GM21576 (cell line): ENCODE data around the gene ADGRE3.
"Not testable (repeated sequence)": the region's sequence is repeated elsewhere in the genome, so short reads cannot be mapped to it uniquely, and the experiment has no call there.

ENCODE experiments used
- ATAC-seq: cut with Tn5 transposase; IDR thresholded peaks from one replicate; pipeline ENCODE4 v1.9.1; 2021; ENCODE audit warnings: mild to moderate bottlenecking, moderate library complexity; ENCODE audit not compliant: unreplicated experiment

Gene ADGRE3

DNA sequence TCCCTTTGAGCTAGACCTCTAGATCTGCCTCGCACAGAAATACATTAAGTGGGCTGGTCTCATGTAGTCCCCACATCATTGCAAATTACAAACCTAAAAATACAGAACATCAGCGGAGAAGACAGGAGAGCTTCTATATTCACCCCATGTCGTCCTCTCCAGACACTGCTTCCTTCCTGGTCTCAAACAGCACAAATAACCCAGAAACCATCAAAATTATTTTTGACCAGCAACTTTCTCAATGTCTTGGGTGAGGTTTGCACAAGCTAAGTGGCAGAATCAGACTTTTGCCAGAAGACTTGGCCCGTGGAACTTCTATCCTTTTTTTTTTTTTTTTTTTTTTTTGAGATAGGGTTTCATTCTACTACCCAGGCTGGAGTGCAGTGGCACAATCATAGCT, 63.6 kb downstream of the ADGRE3 start:
- ATAC-seq: no peak

GRCh38 chr19:14606627-14607026, 68.0 kb downstream of the ADGRE3 start:
- no peak for ATAC-seq

GRCh38 chr19:14603990-14604387, 70.7 kb downstream of the ADGRE3 start:
- ATAC-seq: peak; percentile 74

DNA sequence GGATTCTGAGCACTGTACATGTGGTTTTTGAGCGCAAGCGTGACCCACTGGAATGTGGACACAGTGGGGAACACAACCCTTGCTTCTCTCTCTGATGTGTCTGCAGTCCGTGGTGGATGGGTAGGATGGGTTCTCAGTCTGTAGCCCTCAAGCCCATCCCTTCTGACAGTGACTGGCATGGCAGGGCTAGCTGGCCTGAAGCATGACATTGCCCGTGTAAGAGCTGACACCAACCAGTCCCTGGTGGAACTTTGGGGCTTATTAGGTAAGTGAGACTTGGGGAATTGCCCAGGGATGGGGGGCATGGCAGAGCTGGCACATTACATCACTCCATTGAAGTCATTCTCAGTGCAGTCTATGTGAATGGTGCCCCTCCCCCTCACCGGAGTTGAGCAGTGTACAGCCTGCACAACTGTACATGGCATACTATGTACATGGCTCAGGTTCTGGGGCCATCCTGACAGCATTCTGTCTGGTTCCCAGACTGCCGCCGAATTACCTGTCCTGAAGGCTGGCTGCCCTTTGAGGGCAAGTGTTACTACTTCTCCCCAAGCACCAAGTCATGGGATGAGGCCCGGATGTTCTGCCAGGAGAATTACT, 75.0 kb downstream of the ADGRE3 start:
- no peak for ATAC-seq

DNA sequence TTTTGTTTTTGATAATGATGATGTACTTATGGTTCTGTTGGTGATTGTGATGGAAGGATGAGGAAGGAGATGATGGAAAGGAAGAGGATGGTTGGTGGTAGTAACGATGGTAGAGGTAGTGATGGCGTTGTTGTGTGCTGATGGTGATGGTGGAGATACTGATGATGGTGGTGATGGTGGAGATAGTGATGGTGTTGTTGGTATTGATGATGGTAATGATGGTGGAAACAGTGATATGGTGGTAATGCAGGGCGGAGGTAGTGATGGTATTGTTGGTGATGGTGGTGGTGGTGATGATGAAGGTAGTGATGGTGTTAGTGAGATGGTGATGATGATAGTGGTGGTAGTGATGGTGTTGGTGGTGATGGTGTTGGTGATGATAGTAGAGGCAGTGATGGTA, 79.1 kb downstream of the ADGRE3 start:
- ATAC-seq: no peak

DNA sequence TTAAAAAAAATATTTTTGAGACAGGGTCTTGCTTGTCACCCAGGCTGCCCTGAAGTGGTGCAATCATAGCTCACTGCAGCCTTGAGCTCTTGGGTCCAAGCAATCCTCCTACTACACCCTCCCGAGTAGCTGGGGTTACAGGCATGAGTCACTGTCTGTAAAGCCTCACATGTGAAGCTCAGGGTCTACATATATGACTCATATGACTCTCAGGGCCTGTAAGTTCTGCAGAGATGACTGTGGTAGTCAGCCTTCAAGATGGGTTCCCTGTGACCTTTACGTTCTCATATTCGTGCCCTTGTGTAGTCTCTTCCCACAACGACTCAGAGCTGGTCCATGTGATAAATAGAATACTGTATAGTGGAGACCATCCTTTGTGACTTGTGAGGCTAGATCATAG, 85.2 kb downstream of the ADGRE3 start:
- ATAC-seq: not testable (repeated sequence)

DNA sequence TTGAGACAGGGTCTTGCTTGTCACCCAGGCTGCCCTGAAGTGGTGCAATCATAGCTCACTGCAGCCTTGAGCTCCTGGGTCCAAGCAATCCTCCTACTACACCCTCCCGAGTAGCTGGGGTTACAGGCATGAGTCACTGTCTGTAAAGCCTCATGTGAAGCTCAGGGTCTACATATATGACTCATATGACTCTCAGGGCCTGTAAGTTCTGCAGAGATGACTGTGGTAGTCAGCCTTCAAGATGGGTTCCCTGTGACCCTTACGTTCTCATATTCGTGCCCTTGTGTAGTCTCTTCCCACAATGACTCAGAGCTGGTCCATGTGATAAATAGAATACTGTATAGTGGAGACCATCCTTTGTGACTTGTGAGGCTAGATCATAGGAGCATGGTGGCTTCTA, 89.5 kb downstream of the ADGRE3 start:
- peak; percentile 66 for ATAC-seq

- ATAC-seq: not testable (repeated sequence)
Measured at GRCh38 chr19:14584372-14584771, 90.3 kb downstream of the ADGRE3 start.

GRCh38 chr19:14582894-14583340, 91.7 kb downstream of the ADGRE3 start, which contains the start of gene CLEC17A:
CLEC17A (plus strand) TSS chr19:14583084; CDS start chr19:14583161, 77 bp downstream.
- ATAC-seq: no peak

GRCh38 chr19:14580623-14581237, 93.9 kb downstream of the ADGRE3 start:
- ATAC-seq: no peak

DNA sequence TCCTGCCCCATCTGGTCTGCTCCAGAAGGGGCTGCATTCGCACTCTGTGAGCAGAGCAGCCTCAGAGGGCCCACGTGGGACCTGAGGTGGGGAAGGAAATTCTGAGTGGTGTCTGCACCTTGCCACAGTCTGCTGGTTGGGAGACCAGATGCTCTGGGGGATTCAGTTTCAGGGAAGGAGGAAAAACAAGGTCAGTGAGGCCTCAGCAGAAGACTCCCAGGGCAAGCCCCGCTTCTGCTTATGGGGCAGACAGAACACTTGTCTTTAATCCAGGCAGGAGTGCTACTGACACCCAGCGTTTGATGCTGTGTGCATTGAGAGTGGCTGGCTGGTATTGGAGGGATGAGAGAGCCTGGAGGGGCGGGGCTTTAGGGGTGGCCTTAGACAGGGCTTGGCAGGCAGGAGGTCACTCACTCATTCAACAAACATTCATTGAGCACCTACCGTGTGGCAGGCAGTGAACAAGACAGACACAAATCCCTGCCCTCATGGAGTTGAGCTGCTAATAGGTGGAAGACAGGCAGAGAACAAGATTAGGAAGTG, 96.7 kb downstream of the ADGRE3 start:
- ATAC-seq: no peak

DNA sequence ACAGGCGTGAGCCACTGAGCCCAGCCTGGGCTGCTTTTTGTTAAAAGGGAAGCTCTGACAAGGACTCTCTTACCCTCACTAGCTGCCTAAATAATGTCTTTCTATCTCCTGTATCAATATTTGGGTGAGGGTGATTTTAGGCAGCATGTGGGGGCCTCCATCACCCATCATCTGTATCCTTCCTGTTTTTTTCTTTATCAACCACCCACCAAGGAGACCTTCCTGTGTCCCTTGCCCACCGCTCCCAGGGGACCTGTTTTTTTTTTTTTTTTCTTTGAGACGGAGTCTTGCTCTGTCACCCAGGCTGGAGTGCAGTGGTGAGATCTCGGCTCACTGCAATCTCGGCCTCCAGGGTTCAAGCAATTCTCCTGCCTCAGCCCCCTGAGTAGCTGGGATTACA, 97.4 kb downstream of the ADGRE3 start:
- ATAC-seq: no peak

- no peak for ATAC-seq
Measured at GRCh38 chr19:14576363-14576762, 98.3 kb downstream of the ADGRE3 start.

DNA sequence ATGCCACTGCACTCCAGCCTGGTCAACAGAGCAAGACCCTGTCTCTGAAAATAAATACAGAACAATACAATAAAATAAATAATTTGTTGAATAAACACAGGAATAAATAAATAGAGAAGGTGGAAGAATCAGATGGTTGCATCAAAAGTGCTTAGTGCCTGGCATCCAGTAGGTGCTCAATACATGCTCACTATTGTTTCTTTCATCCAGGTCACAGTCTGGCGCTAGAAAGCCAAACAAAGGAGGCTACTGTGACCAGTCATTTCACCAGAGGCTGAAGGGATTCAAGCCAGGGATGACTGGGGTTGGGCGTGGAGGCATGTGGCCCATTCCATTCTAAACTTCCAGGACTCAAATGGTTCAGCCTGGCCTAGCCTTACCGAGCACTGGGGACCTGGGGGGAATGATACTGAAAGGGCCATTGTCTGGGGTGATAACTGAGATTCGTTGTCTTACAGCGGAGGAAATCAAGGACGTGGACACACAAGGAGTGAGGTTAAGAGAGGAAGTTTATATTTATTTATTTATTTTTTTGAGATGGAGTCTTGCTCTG, 99.1 kb downstream of the ADGRE3 start:
- ATAC-seq: no peak

GRCh38 chr19:14571695-14572490, 102.8 kb downstream of the ADGRE3 start, which contains the start of gene NDUFB7:
NDUFB7 (minus strand) TSS chr19:14572066; CDS start chr19:14572000, 66 bp downstream.
- peak; percentile 77 for ATAC-seq

- ATAC-seq: no peak
Measured at GRCh38 chr19:14570864-14571527, 103.6 kb downstream of the ADGRE3 start.
